GM18951 (cell line): Measurements from ENCODE around the gene PLCZ1.
"Not testable (repeated sequence)": the region's sequence is repeated elsewhere in the genome, so short reads cannot be mapped to it uniquely, and the experiment has no call there.

Experiments used
- POLR2A ChIP-seq: IDR thresholded peaks from 4 replicates; pipeline ENCODE4 v1.6.1; 2011; ENCODE audit warnings: mild to moderate bottlenecking; ENCODE audit not compliant: insufficient read length, insufficient read depth; ENCODE audit errors: extremely low read depth
- in situ Hi-C: fragments of 300-500 bp; cut with MboI; formaldehyde crosslinking; loops from one replicate; pipeline ENCODE4 v1.12.0; 2022; ENCODE audit warnings: low sequenced_read_pairs, mixed read lengths, inconsistent platforms; ENCODE audit not compliant: unreplicated experiment

Gene PLCZ1

GRCh38 chr12:18721452-18721851 lies 16.4 kb downstream of the PLCZ1 start:
- no peak for TF ChIP-seq POLR2A
- in situ Hi-C loops = no loop called here

DNA sequence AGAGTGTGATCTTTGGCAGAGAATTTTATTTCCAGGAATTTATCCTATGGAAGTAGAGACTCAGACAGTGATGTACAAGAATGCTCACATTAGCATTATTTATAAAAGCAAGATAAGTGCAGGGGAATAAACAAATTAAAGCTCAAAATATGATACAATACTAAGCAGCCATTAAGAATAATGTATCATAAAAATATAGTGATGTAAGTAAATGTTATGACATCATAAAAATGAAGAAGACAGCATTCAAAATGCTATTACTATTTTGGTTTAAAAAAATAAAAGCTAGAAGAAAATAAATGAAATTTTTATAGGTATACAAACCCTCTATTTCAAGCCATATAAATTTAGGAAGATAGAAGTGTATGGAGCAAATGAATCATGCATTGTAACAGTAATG lies 17.1 kb downstream of the PLCZ1 start:
- in situ Hi-C loops = no loop called here
- no peak for TF ChIP-seq POLR2A

GRCh38 chr12:18719922-18720510 lies 17.8 kb downstream of the PLCZ1 start:
- TF ChIP-seq POLR2A = no peak
- in situ Hi-C loops = no loop called here

- in situ Hi-C loops = no loop called here
- no peak for TF ChIP-seq POLR2A
Observed at GRCh38 chr12:18718462-18718861, 19.4 kb downstream of the PLCZ1 start.

- TF ChIP-seq POLR2A = no peak
- in situ Hi-C loops = no loop called here
Observed at GRCh38 chr12:18716236-18716635, 21.6 kb downstream of the PLCZ1 start.

GRCh38 chr12:18706798-18707197 lies 31.0 kb downstream of the PLCZ1 start:
- in situ Hi-C loops = no loop called here
- TF ChIP-seq POLR2A = no peak

GRCh38 chr12:18703911-18704310 lies 33.9 kb downstream of the PLCZ1 start:
- no peak for TF ChIP-seq POLR2A
- in situ Hi-C loops = no loop called here

- TF ChIP-seq POLR2A = no peak
- in situ Hi-C loops = no loop called here
Observed at GRCh38 chr12:18703321-18703720, 34.5 kb downstream of the PLCZ1 start.

DNA sequence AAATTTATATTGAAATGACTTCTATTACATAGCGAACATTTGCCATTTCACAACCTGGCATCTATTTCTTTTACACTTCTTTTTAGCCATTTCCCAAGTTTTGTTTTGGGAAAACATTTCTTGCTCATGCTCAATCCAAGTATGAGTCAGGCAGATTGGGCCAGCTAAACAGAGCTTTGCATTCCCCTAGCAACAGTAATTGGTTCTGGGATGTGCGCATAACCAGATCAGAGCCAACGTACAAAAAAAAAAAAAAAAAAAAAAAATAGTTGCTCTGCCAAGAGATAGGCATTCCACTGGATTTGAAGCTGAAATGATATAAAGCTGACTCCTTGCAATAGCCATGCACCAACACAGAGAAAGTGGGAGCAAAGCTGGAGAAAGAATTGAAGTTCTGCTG lies 37.5 kb downstream of the PLCZ1 start:
- no peak for TF ChIP-seq POLR2A
- in situ Hi-C loops = no loop called here

DNA sequence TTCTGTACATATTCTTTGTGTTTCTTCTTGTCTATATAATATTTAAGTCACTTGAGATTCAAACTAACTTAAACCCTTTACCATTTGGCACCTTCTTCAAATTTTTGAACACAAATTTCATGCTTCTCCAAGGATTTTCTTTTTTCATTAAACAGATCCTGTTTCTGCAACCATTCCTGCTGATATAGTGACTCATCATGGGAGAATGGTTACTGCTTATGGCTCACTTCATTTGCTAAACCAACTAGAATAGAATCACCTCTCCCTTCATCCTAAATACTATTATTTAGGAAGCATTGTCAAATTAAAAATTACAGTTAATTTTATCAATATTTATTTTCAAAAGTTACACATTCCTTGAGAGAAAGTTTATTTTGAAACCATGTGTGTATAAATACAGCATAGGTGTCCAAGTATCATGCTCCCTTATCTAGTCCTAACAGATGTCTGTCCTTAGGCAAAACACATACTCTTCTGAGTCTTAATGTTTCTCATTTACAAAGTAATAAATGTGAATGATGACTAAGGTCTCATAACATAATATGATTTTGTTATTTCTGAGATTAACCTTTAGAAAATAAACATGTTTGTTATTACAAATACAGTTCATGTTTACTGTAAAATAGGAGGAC lies 40.7 kb downstream of the PLCZ1 start:
- TF ChIP-seq POLR2A = no peak
- in situ Hi-C loops = no loop called here

GRCh38 chr12:18693986-18694385 lies 43.8 kb downstream of the PLCZ1 start:
- in situ Hi-C loops = not testable (repeated sequence)

GRCh38 chr12:18690653-18691052 lies 47.2 kb downstream of the PLCZ1 start:
- no peak for TF ChIP-seq POLR2A

GRCh38 chr12:18689771-18690170 lies 48.0 kb downstream of the PLCZ1 start:
- TF ChIP-seq POLR2A = no peak
- in situ Hi-C loops = no loop called here

More at GRCh38 chr12:18690653-18691052, 47.2 kb downstream of the PLCZ1 start:
- in situ Hi-C loops = no loop called here

DNA sequence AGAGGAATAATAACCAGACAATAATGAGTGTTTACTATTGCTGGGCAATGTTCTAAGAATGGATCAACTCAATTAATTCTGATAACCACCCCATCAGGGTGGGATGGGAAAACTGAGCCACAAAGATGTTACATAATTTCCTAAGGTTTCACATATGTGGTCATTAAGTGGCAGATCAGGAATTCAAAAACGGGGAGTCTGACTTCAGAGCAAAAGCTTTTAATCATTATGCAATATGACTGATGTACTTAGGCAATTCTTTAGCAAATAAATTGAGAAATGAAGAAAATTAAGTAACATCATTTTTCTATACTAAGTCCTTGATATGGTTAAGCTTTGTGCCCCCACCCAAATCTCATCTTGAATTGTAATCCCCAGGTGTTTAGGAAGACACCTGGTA lies 53.4 kb downstream of the PLCZ1 start:
- in situ Hi-C loops = no loop called here
- no peak for TF ChIP-seq POLR2A
